GM21390 (cell line): ENCODE measurements around the gene ZNF853.
"Not testable (repeated sequence)": the region's sequence is repeated elsewhere in the genome, so short reads cannot be mapped to it uniquely, and the experiment has no call there.

ENCODE experiments used
- ATAC-seq: cut with Tn5 transposase; IDR thresholded peaks from one replicate; pipeline ENCODE4 v1.9.1; 2021; ENCODE audit not compliant: unreplicated experiment

ZNF853 gene

DNA sequence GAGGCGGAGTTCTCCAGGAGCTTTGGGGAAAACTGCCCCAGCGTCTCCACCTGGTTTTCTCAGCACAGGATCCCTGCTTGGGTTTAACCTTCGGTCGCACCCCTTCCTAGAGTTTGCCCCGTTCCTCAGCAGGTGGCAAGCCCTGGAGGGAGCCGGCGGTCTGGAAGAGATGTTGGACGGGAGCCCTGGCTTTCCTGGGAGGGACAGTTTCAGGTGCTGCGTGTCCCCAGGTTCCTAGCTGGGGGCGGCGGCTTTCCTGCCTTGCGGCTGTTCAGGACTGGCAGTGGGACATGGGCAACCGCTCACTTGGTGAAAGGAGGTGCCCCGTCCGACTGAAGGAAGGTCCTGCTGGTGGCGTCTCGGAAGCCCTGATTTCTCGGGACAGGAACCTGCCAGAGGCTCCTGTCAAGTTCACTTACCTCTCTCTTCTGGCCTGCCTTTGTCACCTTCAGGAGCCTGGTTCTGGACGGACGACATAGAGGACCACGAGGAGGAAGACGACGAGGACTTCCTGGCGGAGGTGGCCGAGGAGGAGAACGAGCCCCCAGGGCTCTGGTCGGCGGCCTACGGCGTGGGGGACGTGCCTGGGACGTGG lies 36.5 kb downstream of the ZNF853 start:
- no peak for ATAC-seq

DNA sequence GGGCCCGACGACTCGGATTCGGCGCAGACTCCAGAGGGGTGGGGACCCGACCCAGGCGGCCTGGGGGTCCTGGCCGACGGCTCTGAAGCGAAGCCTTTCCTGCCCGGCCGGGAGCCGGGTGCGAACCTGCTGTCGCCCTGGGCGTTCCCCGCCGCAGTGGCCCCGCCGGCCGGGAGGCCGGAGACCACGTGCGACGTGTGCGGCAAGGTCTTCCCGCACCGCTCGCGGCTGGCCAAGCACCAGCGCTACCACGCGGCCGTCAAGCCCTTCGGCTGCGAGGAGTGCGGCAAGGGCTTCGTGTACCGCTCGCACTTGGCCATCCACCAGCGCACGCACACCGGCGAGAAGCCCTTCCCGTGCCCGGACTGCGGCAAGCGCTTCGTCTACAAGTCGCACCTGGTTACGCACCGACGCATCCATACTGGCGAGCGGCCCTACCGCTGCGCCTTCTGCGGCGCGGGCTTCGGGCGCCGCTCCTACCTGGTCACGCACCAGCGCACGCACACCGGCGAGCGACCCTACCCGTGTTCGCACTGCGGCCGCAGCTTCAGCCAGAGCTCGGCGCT lies 37.1 kb downstream of the ZNF853 start:
- ATAC-seq, result no peak

DNA sequence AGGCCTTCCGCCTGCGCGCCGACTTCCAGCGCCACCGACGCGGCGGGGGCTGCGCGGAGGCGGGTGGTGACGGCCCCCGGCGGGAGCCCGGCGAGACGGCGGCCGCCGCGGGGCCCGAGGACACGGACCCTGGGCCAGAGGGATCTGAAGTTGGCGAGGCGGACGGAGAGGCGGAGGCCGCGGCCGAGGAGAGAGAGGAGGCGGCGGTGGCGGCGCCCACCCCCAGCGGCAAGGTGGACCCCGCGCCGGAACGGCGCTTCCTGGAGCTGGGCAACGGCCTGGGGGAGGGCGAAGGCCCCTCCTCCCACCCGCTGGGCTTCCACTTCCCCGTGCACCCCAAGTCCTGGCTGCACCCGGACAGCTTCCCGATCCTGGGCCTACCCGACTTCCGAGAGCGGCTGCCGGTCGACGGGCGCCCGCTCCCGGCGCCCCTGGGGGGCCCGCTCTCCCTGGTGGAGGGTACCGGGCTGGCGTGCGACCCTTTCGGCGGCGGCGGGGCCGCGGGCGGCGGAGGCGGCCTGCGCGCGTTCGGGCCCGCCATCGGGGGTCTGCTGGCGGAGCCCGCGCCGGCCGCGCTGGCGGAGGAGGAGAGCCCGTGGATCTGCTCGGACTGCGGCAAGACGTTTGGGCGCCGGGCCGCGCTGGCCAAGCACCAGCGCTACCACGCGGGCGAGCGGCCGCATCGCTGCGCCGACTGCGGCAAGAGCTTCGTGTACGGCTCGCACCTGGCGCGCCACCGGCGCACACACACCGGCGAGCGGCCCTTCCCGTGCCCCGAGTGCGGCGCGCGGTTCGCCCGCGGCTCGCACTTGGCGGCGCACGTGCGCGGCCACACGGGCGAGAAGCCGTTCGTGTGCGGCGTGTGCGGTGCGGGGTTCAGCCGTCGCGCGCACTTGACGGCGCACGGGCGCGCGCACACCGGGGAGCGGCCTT lies 37.9 kb downstream of the ZNF853 start:
- ATAC-seq, result no peak

DNA sequence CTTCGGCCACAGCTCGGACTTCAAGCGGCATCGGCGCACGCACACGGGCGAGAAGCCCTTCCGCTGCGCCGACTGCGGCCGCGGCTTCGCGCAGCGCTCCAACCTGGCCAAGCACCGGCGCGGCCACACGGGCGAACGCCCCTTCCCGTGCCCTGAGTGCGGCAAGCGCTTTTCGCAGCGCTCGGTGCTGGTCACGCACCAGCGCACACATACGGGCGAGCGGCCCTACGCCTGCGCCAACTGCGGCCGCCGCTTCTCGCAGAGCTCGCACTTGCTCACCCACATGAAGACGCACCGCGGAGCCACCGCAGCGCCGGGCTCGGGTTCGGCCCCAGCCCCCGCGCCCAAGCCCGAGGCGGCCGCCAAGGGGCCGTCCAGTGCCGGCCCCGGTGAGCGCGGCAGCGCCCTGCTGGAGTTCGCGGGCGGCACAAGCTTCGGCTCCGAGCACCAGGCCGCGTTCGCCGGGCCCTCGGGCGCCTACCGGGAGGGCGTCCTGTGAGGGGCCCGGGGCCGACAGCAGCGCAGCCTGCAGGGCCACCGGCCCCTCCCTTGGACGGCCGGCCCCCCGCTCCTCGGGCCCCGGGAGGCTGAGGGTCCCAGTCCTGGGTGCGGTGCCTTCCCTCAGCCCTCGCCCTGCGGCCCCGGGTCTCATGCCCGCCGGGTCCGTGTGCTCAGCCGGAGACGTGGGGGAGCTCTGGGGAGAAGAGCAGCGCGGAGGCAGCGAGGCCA lies 38.9 kb downstream of the ZNF853 start:
- ATAC-seq, result no peak

DNA sequence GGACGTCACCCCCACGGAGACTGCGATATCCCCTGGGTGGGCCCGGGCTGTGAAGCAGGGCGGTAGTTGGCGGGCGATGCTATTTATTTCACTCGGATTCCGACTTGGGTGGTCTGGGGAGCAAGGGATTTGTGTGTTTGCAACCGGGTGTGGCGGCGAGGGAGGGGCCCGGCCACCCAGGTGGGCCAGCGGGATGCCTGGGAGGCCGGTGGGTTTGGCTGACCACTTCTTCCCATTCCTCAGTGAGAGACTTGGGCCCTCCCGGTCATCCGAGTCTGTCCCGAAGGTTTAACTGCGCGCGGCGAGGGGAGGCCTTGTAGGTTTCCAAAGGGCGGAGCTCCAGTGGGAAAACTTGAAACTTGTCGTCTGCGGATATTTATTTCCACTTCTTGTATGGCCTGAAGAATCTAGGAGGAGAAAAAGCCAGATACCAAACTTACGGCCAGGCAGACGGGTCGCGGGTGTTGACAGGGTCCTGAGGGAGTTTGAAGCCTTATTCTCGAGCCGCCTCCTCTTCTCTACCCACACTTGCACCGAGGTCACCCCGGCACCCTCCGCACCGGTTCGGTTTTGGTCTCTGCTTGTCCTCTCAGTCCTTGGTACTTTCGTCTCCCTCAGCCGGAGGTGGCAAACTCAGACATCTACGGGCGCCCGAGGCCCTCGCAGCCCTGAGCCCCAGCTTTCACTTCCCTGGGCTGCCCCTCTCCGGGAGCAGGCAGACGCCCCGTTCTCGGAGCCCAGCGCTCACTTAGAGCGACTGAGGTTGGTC lies 39.6 kb downstream of the ZNF853 start:
- no peak for ATAC-seq

DNA sequence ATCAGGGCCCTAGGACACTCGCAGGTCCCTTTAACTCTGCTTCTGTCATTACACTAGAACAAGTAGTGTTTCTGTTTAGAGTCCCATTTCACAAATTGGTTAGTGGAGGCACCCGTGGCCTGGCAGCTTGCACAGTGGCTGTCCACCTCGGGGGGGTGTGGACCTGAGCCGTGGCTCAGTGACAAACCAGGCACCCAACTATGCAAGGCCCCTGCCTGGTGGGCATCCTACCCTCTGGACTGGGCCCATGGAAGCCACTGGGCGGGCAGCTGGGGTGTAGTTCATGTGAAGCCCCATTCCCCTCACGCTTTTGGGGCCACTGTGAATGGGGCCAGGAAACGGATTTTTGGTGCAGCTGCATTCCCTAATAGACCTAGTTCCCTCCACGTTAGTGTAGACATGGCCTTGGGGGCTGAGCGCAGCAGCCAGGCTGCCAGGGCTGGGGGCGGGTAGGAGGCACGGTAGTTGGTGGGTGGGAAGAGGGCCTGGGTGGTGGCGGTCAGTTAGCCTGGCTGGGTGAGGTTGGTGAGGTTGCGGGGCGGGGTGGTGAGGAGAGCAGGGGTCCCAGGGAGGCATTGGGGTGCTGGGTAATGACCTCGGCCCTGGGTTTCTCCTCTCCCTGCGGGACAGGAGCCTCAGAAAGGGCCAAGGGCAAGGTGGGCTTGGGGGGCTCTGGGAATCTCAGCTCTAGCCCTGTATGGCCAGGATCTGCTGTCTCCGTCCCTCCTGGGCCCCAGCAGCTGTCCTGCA lies 40.4 kb downstream of the ZNF853 start:
- no peak for ATAC-seq

DNA sequence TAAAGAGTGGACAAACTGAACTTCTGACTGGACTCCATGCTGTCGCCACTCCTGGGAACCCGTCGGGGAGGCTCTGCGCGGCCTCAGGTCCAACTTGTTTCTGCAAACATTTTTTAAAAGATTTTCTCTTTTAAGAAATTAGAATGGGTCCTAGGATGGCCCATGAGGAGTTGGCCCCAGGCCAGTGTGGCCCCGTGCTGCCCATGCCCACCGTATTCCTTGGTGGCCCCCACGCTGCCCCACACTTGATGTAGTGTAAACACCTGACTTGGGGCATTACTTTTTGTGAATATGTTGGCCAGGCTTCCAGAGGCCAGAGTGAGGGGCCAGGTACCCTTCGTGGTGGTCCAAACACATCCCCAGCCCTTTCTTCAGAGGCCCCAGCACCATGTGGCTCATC lies 41.0 kb downstream of the ZNF853 start:
- no peak for ATAC-seq

DNA sequence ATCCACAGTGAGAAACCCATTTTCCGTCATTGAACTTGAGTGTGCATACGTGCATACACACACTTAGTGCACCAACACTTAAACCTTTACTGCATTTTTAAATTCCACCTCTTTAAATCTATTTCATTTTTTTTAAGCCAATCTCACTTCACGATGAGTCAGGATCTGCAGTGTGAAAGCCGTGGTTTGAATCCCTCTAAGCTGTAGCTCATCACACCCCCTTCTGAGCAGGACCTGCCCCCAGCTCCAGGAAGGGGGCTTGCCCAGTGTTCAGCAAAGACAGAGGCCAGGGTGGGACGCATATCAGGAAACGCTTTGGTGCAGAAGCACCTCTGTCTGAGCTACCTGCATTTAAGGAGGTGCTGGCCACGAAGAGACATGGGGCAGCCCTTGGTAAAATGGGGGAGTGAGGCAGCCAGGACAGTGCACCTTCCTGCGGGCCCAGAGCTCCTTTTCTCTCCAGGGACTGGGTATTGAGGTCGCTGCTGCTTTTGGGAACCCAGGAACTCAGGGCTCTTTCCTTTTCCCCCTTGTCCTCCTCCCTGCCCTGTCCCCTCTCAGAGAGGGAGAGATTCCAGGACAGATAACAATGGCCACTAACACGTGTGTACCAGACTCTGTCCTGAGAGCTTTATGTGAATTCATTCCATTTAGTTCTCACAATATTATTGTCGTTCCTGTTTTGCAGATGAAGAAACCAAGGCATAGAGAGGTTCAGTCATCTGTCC lies 43.4 kb downstream of the ZNF853 start:
- ATAC-seq, result no peak

- ATAC-seq, result not testable (repeated sequence)
Observed at GRCh38 chr7:6670851-6671250, 55.4 kb downstream of the ZNF853 start.
